GM06990 (cell line): ENCODE data around the gene SYNE1.

Source experiments
- DNase-seq: peaks from one replicate; pipeline ENCODE4 v3.0.0-alpha.2; 2011; ENCODE audit not compliant: insufficient read length; ENCODE audit errors: extremely low read depth
- H3K27me3 ChIP-seq: replicated peaks from 2 replicates; pipeline ENCODE4 v1.6.0; 2011; ENCODE audit warnings: low read length; ENCODE audit not compliant: control insufficient read depth, insufficient read depth
- H3K36me3 ChIP-seq: 2 replicates; pipeline ENCODE4 v1.5.1; 2011; ENCODE audit warnings: low read length; ENCODE audit not compliant: control insufficient read depth, insufficient read depth
- H3K4me3 ChIP-seq: replicated peaks from 2 replicates; pipeline ENCODE4 v1.5.1; 2011; ENCODE audit warnings: low read depth, mild to moderate bottlenecking, control low read depth, low read length
- CTCF ChIP-seq: IDR thresholded peaks from 2 replicates; pipeline ENCODE4 v1.5.1; 2011; ENCODE audit warnings: low read length, control low read depth, mild to moderate bottlenecking, inconsistent platforms; ENCODE audit not compliant: insufficient read depth, poor library complexity, severe bottlenecking

Gene SYNE1

GRCh38 chr6:152233547-152234320, 403.4 kb downstream of the SYNE1 start:
- no peak for DNase-seq
- Histone ChIP-seq H3K36me3 (peaks cover 2% of the 10 kb centered on the region; the same call in 1 of the 2 replicates), H3K4me3 (no peak overlapping the region), H3K27me3 (no peaks in the 10 kb centered on the region)
- no peak for TF ChIP-seq CTCF

- no peak for TF ChIP-seq CTCF
- Histone ChIP-seq H3K27me3 (no peaks in the 10 kb centered on the region), H3K4me3 (no peak overlapping the region), H3K36me3 (peaks cover 2% of the 10 kb centered on the region; the same call in 1 of the 2 replicates)
- no peak for DNase-seq
Measured at GRCh38 chr6:152232501-152233151, 404.5 kb downstream of the SYNE1 start.

- TF ChIP-seq CTCF: no peak
- Histone ChIP-seq H3K4me3 (no peak overlapping the region), H3K36me3 (no peaks in the 10 kb centered on the region), H3K27me3 (no peaks in the 10 kb centered on the region)
- DNase-seq: no peak
Measured at GRCh38 chr6:152229330-152229729, 407.8 kb downstream of the SYNE1 start.

GRCh38 chr6:152226119-152226518, 411.0 kb downstream of the SYNE1 start:
- Histone ChIP-seq H3K4me3 (no peak overlapping the region), H3K36me3 (peaks cover 9% of the 10 kb centered on the region), H3K27me3 (no peaks in the 10 kb centered on the region)
- no peak for DNase-seq
- no peak for TF ChIP-seq CTCF

GRCh38 chr6:152225241-152225934, 411.8 kb downstream of the SYNE1 start:
- no peak overlapping the region for H3K4me3 ChIP-seq
- no peak for TF ChIP-seq CTCF
- no peaks in the 10 kb centered on the region for H3K27me3 ChIP-seq
- no peak for DNase-seq
- peaks cover 12% of the 10 kb centered on the region for H3K36me3 ChIP-seq
